GM12878 (cell line): Measurements from ENCODE around the gene EPOP.
A peak's percentile ranks its signal among the peaks of the same experiment; 100 is the strongest.

Source experiments
- CHD2 ChIP-seq: IDR thresholded peaks from 2 replicates; pipeline ENCODE4 v1.6.1; 2011; ENCODE audit warnings: low read depth, low read length, improper control_type of control experiment, borderline replicate concordance
- EZH2 ChIP-seq: IDR thresholded peaks from 2 replicates; pipeline ENCODE4 v1.6.1; 2012; ENCODE audit warnings: low read depth, mild to moderate bottlenecking, control low read depth, inconsistent platforms, low read length, borderline replicate concordance; ENCODE audit not compliant: control insufficient read depth
- POLR2A ChIP-seq: IDR thresholded peaks from 2 replicates; pipeline ENCODE4 v1.6.1; 2011; ENCODE audit warnings: low read depth, mild to moderate bottlenecking, low read length
- RFX5 ChIP-seq: IDR thresholded peaks from 2 replicates; pipeline ENCODE4 v1.6.1; 2011; ENCODE audit warnings: low read depth, low read length, improper control_type of control experiment
- SMC3 ChIP-seq: IDR thresholded peaks from 2 replicates; pipeline ENCODE4 v1.6.1; 2011; ENCODE audit warnings: low read length, improper control_type of control experiment, borderline replicate concordance
- TF ChIP-seq, protein P1 (sequence below), 3 experiments: IDR thresholded peaks in 2 of 3; conservative IDR thresholded peaks in 1 of 3; 2 replicates each; pipeline ENCODE4 v1.5.1; 2011; ENCODE audit warnings: low read depth in 3 of 3, low read length in 3 of 3, mild to moderate bottlenecking in 3 of 3, control low read depth in 2 of 3, moderate library complexity in 2 of 3, inconsistent platforms in 1 of 3, mixed read lengths in 1 of 3; ENCODE audit not compliant: control insufficient read depth in 2 of 3, insufficient read depth in 1 of 3; ENCODE audit errors: extremely low read depth in 1 of 3

DNA sequence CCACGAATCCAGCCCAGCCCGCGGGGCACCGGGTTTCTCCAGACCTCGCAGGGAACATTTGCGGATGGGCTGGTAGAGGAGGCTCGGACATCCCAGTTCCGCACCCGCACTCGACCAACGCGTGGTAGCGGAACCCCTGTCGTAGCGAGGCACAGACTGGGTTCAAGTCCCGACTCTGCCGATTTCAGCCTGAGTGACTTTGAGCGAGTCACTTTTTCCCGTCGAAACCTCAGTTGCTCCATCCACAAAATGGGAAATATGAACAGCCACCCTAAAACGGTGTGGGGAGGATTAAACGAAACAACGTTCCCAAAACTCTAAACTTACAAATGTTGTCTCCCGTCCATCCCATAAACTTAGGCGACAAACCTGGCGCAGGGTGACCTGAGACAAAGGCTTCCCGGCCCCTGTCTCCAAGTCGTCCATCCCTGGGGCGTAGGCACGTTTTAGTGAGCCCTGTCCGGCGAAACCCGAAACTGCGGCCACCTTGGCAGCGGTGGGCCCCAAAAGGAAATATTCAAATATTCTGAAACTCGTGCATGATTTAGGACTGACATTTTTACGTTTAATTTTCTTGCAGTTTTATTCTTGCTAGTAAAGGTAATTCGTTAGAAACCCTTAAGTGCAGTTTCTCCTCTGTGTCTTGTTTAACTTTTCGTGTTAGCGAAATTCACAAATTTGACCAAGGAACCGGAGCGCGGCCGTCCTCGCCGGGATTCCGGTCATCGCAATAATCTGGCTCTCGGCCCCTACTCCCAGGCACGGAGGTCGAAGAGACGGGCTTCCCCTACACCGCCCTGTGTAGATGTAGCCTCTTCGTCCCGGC, 28.4 kb upstream of the EPOP start:
- TF ChIP-seq SMC3 (no peak), RFX5 (no peak), POLR2A (peak; percentile 43; the same call in 1 of the 2 replicates), CHD2 (no peak), EZH2 (no peak)
- TF ChIP-seq, protein P1, sequence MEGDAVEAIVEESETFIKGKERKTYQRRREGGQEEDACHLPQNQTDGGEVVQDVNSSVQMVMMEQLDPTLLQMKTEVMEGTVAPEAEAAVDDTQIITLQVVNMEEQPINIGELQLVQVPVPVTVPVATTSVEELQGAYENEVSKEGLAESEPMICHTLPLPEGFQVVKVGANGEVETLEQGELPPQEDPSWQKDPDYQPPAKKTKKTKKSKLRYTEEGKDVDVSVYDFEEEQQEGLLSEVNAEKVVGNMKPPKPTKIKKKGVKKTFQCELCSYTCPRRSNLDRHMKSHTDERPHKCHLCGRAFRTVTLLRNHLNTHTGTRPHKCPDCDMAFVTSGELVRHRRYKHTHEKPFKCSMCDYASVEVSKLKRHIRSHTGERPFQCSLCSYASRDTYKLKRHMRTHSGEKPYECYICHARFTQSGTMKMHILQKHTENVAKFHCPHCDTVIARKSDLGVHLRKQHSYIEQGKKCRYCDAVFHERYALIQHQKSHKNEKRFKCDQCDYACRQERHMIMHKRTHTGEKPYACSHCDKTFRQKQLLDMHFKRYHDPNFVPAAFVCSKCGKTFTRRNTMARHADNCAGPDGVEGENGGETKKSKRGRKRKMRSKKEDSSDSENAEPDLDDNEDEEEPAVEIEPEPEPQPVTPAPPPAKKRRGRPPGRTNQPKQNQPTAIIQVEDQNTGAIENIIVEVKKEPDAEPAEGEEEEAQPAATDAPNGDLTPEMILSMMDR (IDR thresholded peaks at IDR 0.05 in 2 of 3, conservative IDR thresholded peaks at IDR 0.05 in 1 of 3; ENCODE audit: control insufficient read depth in 2 of 3, extremely low read depth in 1 of 3, insufficient read depth in 1 of 3, low read depth in 3 of 3, low read length in 3 of 3): no peak
